Esophagus muscularis mucosa (tissue), 4 donors: ENCODE results near the gene RAPGEF1. TPM values are rescaled to one million over a fixed set of nuclear protein-coding genes. Genes with fewer than 3 reads are reported as not detected.

Source experiments
- DNase-seq: peaks from one replicate; pipeline ENCODE4 v3.0.0-alpha.2; 2017; ENCODE audit errors: extremely low spot score
- H3K27ac ChIP-seq, 4 donors: fragments of 200-600 bp; sonication (generic); replicated peaks in 1 of 4; 1 replicate in 3 of 4; 2 replicates in 1 of 4; pipeline ENCODE4 v1.5.1; 2016 to 2019; ENCODE audit warnings: mild to moderate bottlenecking in 1 of 4
- H3K27me3 ChIP-seq, 4 donors: fragments of 200-600 bp; sonication (generic); one replicate each; pipeline versions ENCODE4 v1.5.1 to v1.6.0; 2016 to 2019
- H3K36me3 ChIP-seq, 4 donors: fragments of 200-600 bp; sonication (generic); one replicate each; pipeline ENCODE4 v1.5.1; 2016 to 2019
- H3K4me1 ChIP-seq, 4 donors: fragments of 200-600 bp; sonication (generic); one replicate each; pipeline ENCODE4 v1.5.1; 2016 to 2019
- H3K4me3 ChIP-seq, 4 donors: fragments of 200-600 bp; sonication (generic); 1 replicate in 2 of 4; 2 replicates in 2 of 4; pipeline ENCODE4 v1.5.1; 2016 to 2019; ENCODE audit warnings: mild to moderate bottlenecking in 4 of 4, moderate library complexity in 1 of 4
- H3K9me3 ChIP-seq, 4 donors: fragments of 200-600 bp; sonication (generic); 1 replicate in 3 of 4; 2 replicates in 1 of 4; pipeline ENCODE4 v1.5.1; 2016 to 2019
- CTCF ChIP-seq, 3 experiments: fragments of 200-600 bp in 2 of 3; fragments of 450-650 bp in 1 of 3; sonication (generic) in 2 of 3; IDR thresholded peaks; one replicate each; pipeline ENCODE4 v1.5.1; 2017 to 2019; ENCODE audit warnings: antibody characterized with exemption in 3 of 3, mild to moderate bottlenecking in 2 of 3, moderate library complexity in 1 of 3
- EP300 ChIP-seq: sonication (generic); formaldehyde crosslinking; IDR thresholded peaks from one replicate; pipeline ENCODE4 v1.6.1; 2017; ENCODE audit warnings: antibody characterized with exemption
- POLR2A ChIP-seq: fragments of 450-650 bp; IDR thresholded peaks from one replicate; pipeline ENCODE4 v1.6.1; 2017; ENCODE audit warnings: antibody characterized with exemption, moderate library complexity, mild to moderate bottlenecking, low read depth
- POLR2AphosphoS5 ChIP-seq, 2 donors: sonication (generic); formaldehyde crosslinking; IDR thresholded peaks; one replicate each; pipeline ENCODE4 v1.6.1; 2017; ENCODE audit warnings: antibody characterized with exemption in 2 of 2
- WGBS: methylation state at CpG from one replicate; pipeline ENCODE4 v1.1.5; 2018; 5-methylcytosine and 5-hydroxymethylcytosine counted together
- intact Hi-C: fragments of 100-400 bp; cut with DNase I; formaldehyde crosslinking; loops from one replicate; pipeline ENCODE4 v1.15.1; 2023
- small RNA-seq, 3 donors: library from RNA; depleted of rRNA; stranded (forward); fragments of <200 nt; gene quantifications; one replicate each; pipeline ENCODE3, GENCODE V24; 2016
- total RNA-seq, 4 donors: library from RNA; depleted of rRNA; stranded (reverse); fragments of >200 nt; gene quantifications; one replicate each; pipeline versions ENCODE4 v1.1.0 to v1.2.1, GENCODE V29; 2016

The RAPGEF1 gene
- total RNA-seq, 4 donors from 2014 or later: 66.6 to 138 (median 101) TPM

- intact Hi-C loops: no loop called here
- peaks cover 17 to 25% (median 20%) of the 10 kb centered on the region in 4 donors for H3K4me1 ChIP-seq
- no peaks in the 10 kb centered on the region for H3K27me3 ChIP-seq
- TF ChIP-seq EP300 (no peak), CTCF (IDR thresholded peaks at IDR 0.05) (no peak), POLR2A (no peak), POLR2AphosphoS5 (IDR thresholded peaks at IDR 0.05) (no peak)
- no peak for DNase-seq
- H3K27ac ChIP-seq: no peak overlapping the region
- no peak overlapping the region for H3K4me3 ChIP-seq
- peaks cover 41 to 62% (median 57%) of the 10 kb centered on the region in 4 donors for H3K36me3 ChIP-seq
- 95% methylated on average over 8 of the region's 35 CpGs for WGBS
- no peaks in the 10 kb centered on the region for H3K9me3 ChIP-seq
These were observed 210.9 kb downstream of the RAPGEF1 start for GRCh38 chr9:131528886-131529505.

- no peak for TF ChIP-seq CTCF (IDR thresholded peaks at IDR 0.05)
- no peak for TF ChIP-seq POLR2A
- no peak for TF ChIP-seq EP300
- TF ChIP-seq POLR2AphosphoS5 (IDR thresholded peaks at IDR 0.05): no peak
- intact Hi-C loops: no loop called here
- H3K4me1 ChIP-seq: peaks cover 17 to 25% (median 20%) of the 10 kb centered on the region in 4 donors
- H3K4me3 ChIP-seq: no peak overlapping the region
- no peak overlapping the region for H3K27ac ChIP-seq
- peaks cover 48 to 70% (median 65%) of the 10 kb centered on the region in 4 donors for H3K36me3 ChIP-seq
- H3K27me3 ChIP-seq: no peaks in the 10 kb centered on the region
- WGBS: 95% methylated on average over 7 of the region's 7 CpGs
- H3K9me3 ChIP-seq: no peaks in the 10 kb centered on the region
- DNase-seq: no peak
These were observed 211.7 kb downstream of the RAPGEF1 start for GRCh38 chr9:131528186-131528585.

Small RNAs within 50 kb of the gene (small RNA-seq; reads per million reads assigned to genes)
- gene EIF4A1P3 (0 reads per million in 3 donors), gene RF00272 (0 reads per million in 3 donors), gene RN7SL328P (0 reads per million in 3 donors)

Other genes with a start within 250 kb of the RAPGEF1 start
- gene POMT1, start 237.2 kb downstream of the RAPGEF1 start, total RNA-seq: 10 to 100 TPM; 22.6 to 39.2 (median 25.0) TPM
- 10 to 100 TPM; 47.3 to 63.9 (median 54.0) TPM for gene UCK1, start 208.8 kb downstream of the RAPGEF1 start, total RNA-seq
- under 1 TPM in 1 of 4 donors, not detected in 3; 0.19 TPM for gene PRRT1B, start 194.6 kb downstream of the RAPGEF1 start, total RNA-seq